Brain microvascular endothelial cell (primary cell): ENCODE data around the gene SENP2.
A peak's percentile ranks its signal among the peaks of the same experiment; 100 is the strongest.

Experiments used
- DNase-seq: peaks from one replicate; pipeline ENCODE4 v3.0.0-alpha.2; 2020
- H3K27ac ChIP-seq: fragments of 250-450 bp; sonication (Bioruptor Pico); 2 replicates; pipeline ENCODE4 v1.5.1; 2020; ENCODE audit warnings: mild to moderate bottlenecking, moderate library complexity
- H3K27me3 ChIP-seq: fragments of 250-450 bp; sonication (Bioruptor Pico); replicated peaks from 2 replicates; pipeline ENCODE4 v1.5.1; 2020; ENCODE audit warnings: mild to moderate bottlenecking
- H3K36me3 ChIP-seq: fragments of 250-450 bp; sonication (Bioruptor Pico); replicated peaks from 2 replicates; pipeline ENCODE4 v1.5.1; 2020; ENCODE audit warnings: mild to moderate bottlenecking
- H3K4me3 ChIP-seq: 2 replicates; pipeline ENCODE4 v1.5.1; 2011; ENCODE audit warnings: low read depth, mild to moderate bottlenecking, control low read depth, low read length, moderate library complexity
- CTCF ChIP-seq: IDR thresholded peaks from 2 replicates; pipeline ENCODE4 v1.5.1; 2011; ENCODE audit warnings: low read depth, mild to moderate bottlenecking, moderate library complexity, low read length, control low read depth, inconsistent platforms; ENCODE audit errors: missing control alignments
- in situ Hi-C: cut with HindIII; loops from 2 replicates; pipeline ENCODE4 v1.10.0; 2017; ENCODE audit warnings: low sequenced_read_pairs, low pct_ligation_motif_present

Gene SENP2

GRCh38 chr3:185649414-185649813 is 63.3 kb downstream of the SENP2 start:
- in situ Hi-C loops, result no loop called here
- DNase-seq, result peak; percentile 92
- no peak overlapping the region for H3K4me3 ChIP-seq
- peak overlapping the region; percentile 82 for H3K27ac ChIP-seq
- TF ChIP-seq CTCF, result peak; percentile 45
- no peaks in the 10 kb centered on the region for H3K27me3 ChIP-seq
- peaks cover 69% of the 10 kb centered on the region for H3K36me3 ChIP-seq

- no peak for DNase-seq
- H3K36me3 ChIP-seq, result peaks cover 58% of the 10 kb centered on the region
- H3K27me3 ChIP-seq, result no peaks in the 10 kb centered on the region
- in situ Hi-C loops, result no loop called here
- no peak overlapping the region for H3K27ac ChIP-seq
- H3K4me3 ChIP-seq, result no peak overlapping the region
- no peak for TF ChIP-seq CTCF
These were observed 65.9 kb downstream of the SENP2 start for GRCh38 chr3:185651971-185652370.

- no peak for TF ChIP-seq CTCF
- H3K4me3 ChIP-seq, result no peak overlapping the region
- in situ Hi-C loops, result no loop called here
- DNase-seq, result no peak
- peaks cover 57% of the 10 kb centered on the region for H3K36me3 ChIP-seq
- H3K27ac ChIP-seq, result no peak overlapping the region
- no peaks in the 10 kb centered on the region for H3K27me3 ChIP-seq
These were observed 68.1 kb downstream of the SENP2 start for GRCh38 chr3:185653949-185654757.

GRCh38 chr3:185654758-185655145 is 68.7 kb downstream of the SENP2 start:
- no peak for DNase-seq
- TF ChIP-seq CTCF, result no peak
- Histone ChIP-seq H3K27me3 (no peaks in the 10 kb centered on the region), H3K4me3 (no peak overlapping the region), H3K36me3 (peaks cover 56% of the 10 kb centered on the region), H3K27ac (no peak overlapping the region)
- in situ Hi-C loops, result no loop called here

GRCh38 chr3:185655426-185656320 is 69.6 kb downstream of the SENP2 start:
- TF ChIP-seq CTCF, result no peak
- Histone ChIP-seq H3K36me3 (peaks cover 56% of the 10 kb centered on the region), H3K4me3 (no peak overlapping the region), H3K27me3 (no peaks in the 10 kb centered on the region), H3K27ac (peak overlapping the region; percentile 92)
- DNase-seq, result no peak
- in situ Hi-C loops, result no loop called here
